ENCODE results near the gene NOMO2.
"Not testable (repeated sequence)": the region's sequence is repeated elsewhere in the genome, so short reads cannot be mapped to it uniquely, and the experiment has no call there.

DNA sequence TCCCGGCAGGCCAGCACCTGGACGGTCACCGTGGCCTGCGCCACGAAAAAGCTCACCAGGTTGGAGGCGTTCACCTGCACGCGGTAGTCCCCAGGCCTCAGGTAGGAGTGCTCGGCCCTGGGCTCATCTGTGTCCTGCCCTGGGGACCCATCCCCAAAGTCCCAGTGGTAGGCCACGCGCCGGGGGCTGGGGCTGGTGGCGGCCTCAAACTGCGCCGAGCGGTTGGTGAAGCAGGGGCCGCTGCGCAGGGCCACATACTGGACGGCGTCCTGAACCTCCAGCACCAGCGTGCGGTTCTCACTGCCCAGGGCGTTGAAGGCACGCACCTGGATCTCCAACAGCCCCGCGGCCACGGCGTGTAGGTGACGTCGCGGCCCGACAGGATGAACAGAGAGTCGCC, 176.6 kb downstream of the NOMO2 start:
- TF ChIP-seq, protein P1, sequence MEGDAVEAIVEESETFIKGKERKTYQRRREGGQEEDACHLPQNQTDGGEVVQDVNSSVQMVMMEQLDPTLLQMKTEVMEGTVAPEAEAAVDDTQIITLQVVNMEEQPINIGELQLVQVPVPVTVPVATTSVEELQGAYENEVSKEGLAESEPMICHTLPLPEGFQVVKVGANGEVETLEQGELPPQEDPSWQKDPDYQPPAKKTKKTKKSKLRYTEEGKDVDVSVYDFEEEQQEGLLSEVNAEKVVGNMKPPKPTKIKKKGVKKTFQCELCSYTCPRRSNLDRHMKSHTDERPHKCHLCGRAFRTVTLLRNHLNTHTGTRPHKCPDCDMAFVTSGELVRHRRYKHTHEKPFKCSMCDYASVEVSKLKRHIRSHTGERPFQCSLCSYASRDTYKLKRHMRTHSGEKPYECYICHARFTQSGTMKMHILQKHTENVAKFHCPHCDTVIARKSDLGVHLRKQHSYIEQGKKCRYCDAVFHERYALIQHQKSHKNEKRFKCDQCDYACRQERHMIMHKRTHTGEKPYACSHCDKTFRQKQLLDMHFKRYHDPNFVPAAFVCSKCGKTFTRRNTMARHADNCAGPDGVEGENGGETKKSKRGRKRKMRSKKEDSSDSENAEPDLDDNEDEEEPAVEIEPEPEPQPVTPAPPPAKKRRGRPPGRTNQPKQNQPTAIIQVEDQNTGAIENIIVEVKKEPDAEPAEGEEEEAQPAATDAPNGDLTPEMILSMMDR (IDR thresholded peaks at IDR 0.05): not testable (repeated sequence)
- TF ChIP-seq POLR2A, EP300 (IDR thresholded peaks at IDR 0.05): not testable (repeated sequence)
